A673 (cell line): ENCODE results near the gene SLC30A2. TPM values are rescaled to one million over a fixed set of nuclear protein-coding genes. Genes with fewer than 3 reads are reported as not detected.

Source experiments
- BruUV-seq: library from RNA; stranded (reverse); fragments of 400-500 nt; replicated peaks from 2 replicates; lab custom pipeline; 2021; lab: Mats Ljungman, UMichigan
- CTCF ChIA-PET: fragments of 300-600 bp; sonication (Branson Sonifier 250); formaldehyde crosslinking; loops from one replicate; lab custom pipeline; 2022; ENCODE audit warnings: antibody characterized with exemption; lab: Charles Lee
- POLR2A ChIA-PET: fragments of 300-600 bp; sonication (Branson Sonifier 250); formaldehyde crosslinking; loops from one replicate; lab custom pipeline; 2022; ENCODE audit warnings: antibody characterized with exemption; ENCODE audit not compliant: low non-redundant PET; lab: Charles Lee
- DNase-seq: peaks from one replicate; pipeline ENCODE4 v3.0.0-alpha.2; 2015; ENCODE audit warnings: low spot score
- H3K27ac ChIP-seq: fragments of 200-600 bp; sonication (generic); 2 replicates; pipeline ENCODE4 v1.5.1; 2016; ENCODE audit warnings: mixed run types, low read depth, mild to moderate bottlenecking, mixed read lengths, antibody characterized with exemption, low read length; ENCODE audit not compliant: poor library complexity, severe bottlenecking
- H3K27me3 ChIP-seq: fragments of 200-600 bp; sonication (generic); replicated peaks from 2 replicates; pipeline ENCODE4 v1.6.1; 2017; ENCODE audit warnings: mixed run types, low read depth, mild to moderate bottlenecking, mixed read lengths, antibody characterized with exemption, low read length; ENCODE audit not compliant: insufficient read depth, poor library complexity
- H3K36me3 ChIP-seq: fragments of 200-600 bp; sonication (generic); 2 replicates; pipeline ENCODE4 v1.6.1; 2016; ENCODE audit warnings: mixed run types, mild to moderate bottlenecking, mixed read lengths, antibody characterized with exemption, low read length; ENCODE audit not compliant: insufficient read depth, poor library complexity, severe bottlenecking
- H3K4me1 ChIP-seq: fragments of 200-600 bp; sonication (generic); 2 replicates; pipeline ENCODE4 v1.6.1; 2017; ENCODE audit warnings: mixed run types, mild to moderate bottlenecking, mixed read lengths, antibody characterized with exemption, low read length; ENCODE audit not compliant: insufficient read depth, poor library complexity, severe bottlenecking
- H3K4me3 ChIP-seq: fragments of 200-600 bp; sonication (generic); 2 replicates; pipeline ENCODE4 v1.5.1; 2016; ENCODE audit warnings: low read depth, mixed run types, mild to moderate bottlenecking, mixed read lengths, low read length; ENCODE audit not compliant: poor library complexity, severe bottlenecking
- H3K9me3 ChIP-seq: fragments of 200-600 bp; sonication (generic); 2 replicates; pipeline ENCODE4 v1.6.1; 2016; ENCODE audit warnings: mixed run types, low read depth, mild to moderate bottlenecking, mixed read lengths, antibody characterized with exemption, low read length; ENCODE audit not compliant: poor library complexity, severe bottlenecking
- EZH2 ChIP-seq: fragments of 200-600 bp; sonication (generic); IDR thresholded peaks from 2 replicates; pipeline ENCODE4 v1.6.1; 2017; ENCODE audit warnings: borderline replicate concordance, low read depth, mild to moderate bottlenecking, mixed read lengths, antibody characterized with exemption, low read length; ENCODE audit not compliant: poor library complexity, severe bottlenecking
- intact Hi-C: fragments of 100-400 bp; cut with micrococcal nuclease; formaldehyde crosslinking; loops from one replicate; pipeline ENCODE4 v1.10.0; 2022; ENCODE audit not compliant: unreplicated experiment
- total RNA-seq: library from RNA; stranded (reverse); gene quantifications from 2 replicates; pipeline ENCODE4 v1.2.3, GENCODE V29; 2021
- TF ChIP-seq, protein P1 (sequence below): fragments of 300-800, 200-600 bp; sonication (generic); conservative IDR thresholded peaks from 2 replicates; pipeline ENCODE4 v1.5.1; 2017; ENCODE audit warnings: low read depth, mild to moderate bottlenecking, antibody characterized with exemption, low read length, moderate library complexity, mixed read lengths

The SLC30A2 gene
- total RNA-seq, 1 experiment from 2014 or later = not detected

DNA sequence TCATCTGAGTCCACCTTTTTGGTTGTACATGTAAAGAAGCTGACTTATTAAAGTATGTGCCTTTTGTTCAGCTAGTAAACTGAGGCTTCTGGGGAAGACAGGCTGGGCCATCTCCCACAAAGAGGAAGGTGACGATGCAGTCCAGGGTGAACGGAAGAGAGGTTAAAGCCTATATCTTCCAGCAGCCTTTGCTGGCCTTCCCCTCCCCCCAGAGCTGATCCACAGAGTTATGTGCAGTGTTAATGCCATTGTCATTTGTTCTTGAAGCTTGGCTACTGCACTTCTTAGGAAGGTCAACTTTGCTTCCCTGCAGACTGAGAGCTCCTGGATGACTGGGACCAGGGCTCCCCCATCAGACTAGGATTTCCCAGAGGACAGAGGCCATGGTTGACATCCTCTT is 2.2 kb downstream of the SLC30A2 start:
- no peak for DNase-seq
- intact Hi-C loops = no loop called here
- Histone ChIP-seq H3K9me3 (no peaks in the 10 kb centered on the region), H3K27ac (no peak overlapping the region), H3K4me1 (no peaks in the 10 kb centered on the region), H3K27me3 (peaks cover 67% of the 10 kb centered on the region), H3K36me3 (no peaks in the 10 kb centered on the region), H3K4me3 (no peak overlapping the region)
- CTCF ChIA-PET = no interaction called here
- TF ChIP-seq, protein P1, sequence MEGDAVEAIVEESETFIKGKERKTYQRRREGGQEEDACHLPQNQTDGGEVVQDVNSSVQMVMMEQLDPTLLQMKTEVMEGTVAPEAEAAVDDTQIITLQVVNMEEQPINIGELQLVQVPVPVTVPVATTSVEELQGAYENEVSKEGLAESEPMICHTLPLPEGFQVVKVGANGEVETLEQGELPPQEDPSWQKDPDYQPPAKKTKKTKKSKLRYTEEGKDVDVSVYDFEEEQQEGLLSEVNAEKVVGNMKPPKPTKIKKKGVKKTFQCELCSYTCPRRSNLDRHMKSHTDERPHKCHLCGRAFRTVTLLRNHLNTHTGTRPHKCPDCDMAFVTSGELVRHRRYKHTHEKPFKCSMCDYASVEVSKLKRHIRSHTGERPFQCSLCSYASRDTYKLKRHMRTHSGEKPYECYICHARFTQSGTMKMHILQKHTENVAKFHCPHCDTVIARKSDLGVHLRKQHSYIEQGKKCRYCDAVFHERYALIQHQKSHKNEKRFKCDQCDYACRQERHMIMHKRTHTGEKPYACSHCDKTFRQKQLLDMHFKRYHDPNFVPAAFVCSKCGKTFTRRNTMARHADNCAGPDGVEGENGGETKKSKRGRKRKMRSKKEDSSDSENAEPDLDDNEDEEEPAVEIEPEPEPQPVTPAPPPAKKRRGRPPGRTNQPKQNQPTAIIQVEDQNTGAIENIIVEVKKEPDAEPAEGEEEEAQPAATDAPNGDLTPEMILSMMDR = no peak
- no peak for TF ChIP-seq EZH2
- BruUV-seq = no TSS peak
- POLR2A ChIA-PET = no interaction called here

DNA sequence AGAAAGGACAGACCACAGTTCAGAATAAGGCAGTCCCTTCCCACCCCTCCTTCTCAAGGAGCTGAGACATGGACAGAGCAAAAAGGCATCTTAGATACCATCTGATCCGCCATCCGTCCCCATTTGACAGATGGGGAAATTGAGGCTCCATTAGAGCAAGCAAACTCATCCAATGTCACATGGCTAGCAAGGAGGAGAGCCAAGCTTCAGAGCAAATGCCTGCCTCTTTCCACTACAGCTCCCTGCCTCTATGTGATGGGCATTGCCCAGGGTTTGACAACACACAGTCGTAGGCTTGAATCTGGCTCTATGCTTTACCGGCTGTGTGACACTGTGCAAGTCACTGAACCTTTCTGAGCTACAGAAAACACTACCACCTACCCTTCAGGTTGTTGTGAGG is 3.9 kb downstream of the SLC30A2 start:
- DNase-seq = no peak
- Histone ChIP-seq H3K27ac (no peak overlapping the region), H3K4me3 (no peak overlapping the region), H3K9me3 (no peaks in the 10 kb centered on the region), H3K4me1 (no peaks in the 10 kb centered on the region), H3K27me3 (peaks cover 49% of the 10 kb centered on the region), H3K36me3 (no peaks in the 10 kb centered on the region)
- no peak for TF ChIP-seq EZH2
- TF ChIP-seq, protein P1 = no peak
- ChIA-PET CTCF (no interaction called here), POLR2A (no interaction called here)
- intact Hi-C loops = no loop called here
- BruUV-seq = no TSS peak

DNA sequence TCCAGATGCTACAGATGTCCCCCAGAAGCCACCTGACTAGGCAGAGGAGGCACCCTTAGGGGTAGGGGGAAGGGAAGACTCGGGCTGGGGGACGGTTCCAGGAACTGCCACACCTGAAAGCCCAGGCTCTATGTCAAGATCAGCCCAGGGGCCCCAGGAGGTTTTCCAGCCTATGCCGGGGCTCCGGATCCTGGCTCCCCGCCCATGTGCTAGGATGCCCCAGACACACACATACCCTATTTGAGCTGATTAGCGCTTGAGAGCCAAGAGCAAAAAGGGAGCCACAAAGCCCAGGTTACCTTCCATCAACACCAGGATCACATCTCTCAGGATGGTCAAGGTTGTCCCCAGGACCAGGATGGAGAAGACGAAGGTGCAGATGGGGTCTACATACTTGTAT is 4.5 kb downstream of the SLC30A2 start:
- intact Hi-C loops = no loop called here
- Histone ChIP-seq H3K36me3 (no peaks in the 10 kb centered on the region), H3K4me3 (no peak overlapping the region), H3K27me3 (peaks cover 43% of the 10 kb centered on the region), H3K27ac (no peak overlapping the region), H3K9me3 (no peaks in the 10 kb centered on the region), H3K4me1 (no peaks in the 10 kb centered on the region)
- ChIA-PET POLR2A (no interaction called here), CTCF (no interaction called here)
- no peak for TF ChIP-seq EZH2
- TF ChIP-seq, protein P1 = no peak
- no TSS peak for BruUV-seq
- no peak for DNase-seq
